ENCODE measurements around the gene ANXA6. TPM values are rescaled to one million over a fixed set of nuclear protein-coding genes. Genes with fewer than 3 reads are reported as not detected.

Gene ANXA6
- total RNA-seq, 4 donors from 2014 or later = 8.6 to 80.3 (median 24.9) TPM

- H3K27ac ChIP-seq = peak overlapping the region; percentile 16 to 70 (median 39)
- WGBS, 2 donors = 98 to 100% methylated on average over 2 of the region's 2 CpGs
Observed at GRCh38 chr5:151073280-151073679, 84.3 kb downstream of the ANXA6 start.

GRCh38 chr5:151072630-151073025, 85.0 kb downstream of the ANXA6 start:
- intact Hi-C loops (cut with DNase I) = no loop called here
- Histone ChIP-seq H3K9me3 (no peaks in the 10 kb centered on the region), H3K27ac (peak overlapping the region; percentile 24 to 70 (median 47)), H3K4me1 (peaks cover 43 to 92% (median 66%) of the 10 kb centered on the region in 3 donors), H3K4me3 (no peak overlapping the region), H3K36me3 (peaks cover 0 to 33% (median 0%) of the 10 kb centered on the region in 3 donors), H3K27me3 (no peaks in the 10 kb centered on the region)
- no peak for DNase-seq
- no peak for TF ChIP-seq POLR2A (IDR thresholded peaks at IDR 0.05)
- no peak for TF ChIP-seq CTCF (IDR thresholded peaks at IDR 0.05)
- 30 to 52% methylated on average over 4 to 5 of the region's 5 CpGs for WGBS, 2 donors

More at GRCh38 chr5:151073280-151073679, 84.3 kb downstream of the ANXA6 start:
- TF ChIP-seq CTCF (IDR thresholded peaks at IDR 0.05) = no peak
- TF ChIP-seq POLR2A (IDR thresholded peaks at IDR 0.05) = no peak
- Histone ChIP-seq H3K27me3 (no peaks in the 10 kb centered on the region), H3K4me3 (no peak overlapping the region), H3K36me3 (peaks cover 0 to 29% (median 0%) of the 10 kb centered on the region in 3 donors), H3K4me1 (peaks cover 43 to 92% (median 64%) of the 10 kb centered on the region in 3 donors), H3K9me3 (no peaks in the 10 kb centered on the region)
- no peak for DNase-seq
- intact Hi-C loops (cut with DNase I) = no loop called here

GRCh38 chr5:151071848-151072629, 85.5 kb downstream of the ANXA6 start:
- WGBS, 2 donors = 78 to 94% methylated on average over 9 to 10 of the region's 10 CpGs
- TF ChIP-seq POLR2A (IDR thresholded peaks at IDR 0.05) = no peak
- no peak for TF ChIP-seq CTCF (IDR thresholded peaks at IDR 0.05)
- DNase-seq = no peak
- H3K27me3 ChIP-seq = no peaks in the 10 kb centered on the region
- peak overlapping the region; percentile 22 to 70 (median 32) for H3K27ac ChIP-seq
- H3K36me3 ChIP-seq = peaks cover 0 to 33% (median 0%) of the 10 kb centered on the region in 3 donors
- H3K4me1 ChIP-seq = peaks cover 49 to 92% (median 65%) of the 10 kb centered on the region in 3 donors
- intact Hi-C loops (cut with DNase I) = no loop called here
- no peak overlapping the region for H3K4me3 ChIP-seq
- no peaks in the 10 kb centered on the region for H3K9me3 ChIP-seq

GRCh38 chr5:151071021-151071420, 86.6 kb downstream of the ANXA6 start:
- peaks cover 0 to 39% (median 0%) of the 10 kb centered on the region in 3 donors for H3K36me3 ChIP-seq
- intact Hi-C loops (cut with DNase I) = no loop called here
- TF ChIP-seq CTCF (IDR thresholded peaks at IDR 0.05) (no peak), POLR2A (IDR thresholded peaks at IDR 0.05) (no peak)
- DNase-seq = no peak
- WGBS, 2 donors = 93 to 98% methylated on average over 4 of the region's 4 CpGs
- H3K4me1 ChIP-seq = peaks cover 48 to 92% (median 64%) of the 10 kb centered on the region in 3 donors
- no peaks in the 10 kb centered on the region for H3K9me3 ChIP-seq
- H3K4me3 ChIP-seq = no peak overlapping the region
- no peaks in the 10 kb centered on the region for H3K27me3 ChIP-seq
- no peak overlapping the region for H3K27ac ChIP-seq

- DNase-seq = no peak
- Histone ChIP-seq H3K9me3 (no peaks in the 10 kb centered on the region), H3K4me3 (no peak overlapping the region), H3K27ac (no peak overlapping the region), H3K4me1 (peaks cover 43 to 88% (median 58%) of the 10 kb centered on the region in 3 donors), H3K27me3 (no peaks in the 10 kb centered on the region), H3K36me3 (peaks cover 0 to 39% (median 0%) of the 10 kb centered on the region in 3 donors)
- no peak for TF ChIP-seq CTCF (IDR thresholded peaks at IDR 0.05)
- no peak for TF ChIP-seq POLR2A (IDR thresholded peaks at IDR 0.05)
- 59 to 78% methylated on average over 2 of the region's 2 CpGs for WGBS, 2 donors
- intact Hi-C loops (cut with DNase I) = no loop called here
Observed at GRCh38 chr5:151070449-151070848, 87.1 kb downstream of the ANXA6 start.

Data from esophagus squamous epithelium (tissue), 5 donors.